A549 (cell line): Measurements from ENCODE around the gene CENPU. TPM values are rescaled to one million over a fixed set of nuclear protein-coding genes. Genes with fewer than 3 reads are reported as not detected.

ENCODE experiments used
- ATAC-seq, 2 experiments: fragments of 200-7000 bp in 1 of 2; fragments of >200 bp in 1 of 2; cut with Nextera tagmentation in 1 of 2; cut with Tn5 transposase in 1 of 2; 3 replicates each; pipeline versions ENCODE4 v1.8.0 to v1.9.1; 2018 to 2020; ENCODE audit warnings: mild to moderate bottlenecking in 1 of 2, moderate library complexity in 1 of 2
- CTCF ChIA-PET: fragments of 300-600 bp; sonication (Branson Sonifier 250); formaldehyde crosslinking; extraction: SDS; loops from one replicate; lab custom pipeline; 2021; ENCODE audit warnings: antibody characterized with exemption, inconsistent platforms; lab: Yijun Ruan, JAX
- POLR2A ChIA-PET: fragments of 350-600 bp; formaldehyde crosslinking; extraction: SDS; loops from one replicate; lab custom pipeline; 2021; ENCODE audit warnings: antibody characterized with exemption, inconsistent platforms; lab: Yijun Ruan, JAX
- DNase-seq, 2 experiments: peaks; one replicate each; pipeline versions ENCODE4 v3.0.0 to v3.0.0-alpha.2; 2011 to 2016; ENCODE audit warnings: low read depth in 1 of 2, low spot score in 1 of 2
- FAIRE-seq: peaks from 2 replicates; lab custom pipeline; 2011; peaks lifted over from hg19 to GRCh38; lab: Jason Lieb, UNC
- H3K27ac ChIP-seq, 2 experiments: fragments of >200 bp; sonication (Bioruptor Twin); formaldehyde crosslinking; 3 replicates each; pipeline ENCODE4 v1.5.1; 2016 to 2017
- H3K4me1 ChIP-seq: fragments of >200 bp; sonication (Bioruptor Twin); formaldehyde crosslinking; 3 replicates; pipeline ENCODE4 v1.6.1; 2016
- H3K4me2 ChIP-seq: fragments of >200 bp; sonication (Bioruptor Twin); formaldehyde crosslinking; 3 replicates; pipeline ENCODE4 v1.6.1; 2016
- H3K4me3 ChIP-seq: fragments of >200 bp; sonication (Bioruptor Twin); formaldehyde crosslinking; 3 replicates; pipeline ENCODE4 v1.5.1; 2016
- H3K9me3 ChIP-seq: fragments of >200 bp; sonication (Bioruptor Twin); formaldehyde crosslinking; 3 replicates; pipeline ENCODE4 v1.6.1; 2016
- ATOH8 ChIP-seq: fragments of 250-450 bp; sonication (Bioruptor Pico); IDR thresholded peaks from 2 replicates; pipeline ENCODE4 v1.5.0; 2020; ENCODE audit warnings: low read depth, mild to moderate bottlenecking, moderate library complexity
- BCL3 ChIP-seq: fragments of >200 bp; sonication (Bioruptor Twin); formaldehyde crosslinking; IDR thresholded peaks from 3 replicates; pipeline ENCODE4 v1.6.1; 2016
- CEBPB ChIP-seq, 2 experiments: fragments of >200 bp in 1 of 2; sonication (Bioruptor Twin) in 1 of 2; formaldehyde crosslinking in 1 of 2; IDR thresholded peaks; 2 replicates each; pipeline ENCODE4 v1.6.1; 2012 to 2016
- CTCF ChIP-seq: fragments of >200 bp; sonication (Bioruptor Twin); formaldehyde crosslinking; IDR thresholded peaks from 3 replicates; pipeline ENCODE4 v1.5.1; 2016
- E2F6 ChIP-seq: IDR thresholded peaks from 2 replicates; pipeline ENCODE4 v1.6.1; 2012; ENCODE audit warnings: low read depth, borderline replicate concordance
- EP300 ChIP-seq, 2 experiments: fragments of >200 bp; sonication (Bioruptor Twin); formaldehyde crosslinking; IDR thresholded peaks; 2 replicates in 1 of 2; 3 replicates in 1 of 2; pipeline ENCODE4 v1.6.1; 2016 to 2017
- ESRRA ChIP-seq: fragments of 150-350 bp; IDR thresholded peaks from 2 replicates; pipeline ENCODE4 v1.6.1; 2014; ENCODE audit warnings: mild to moderate bottlenecking, low read length, borderline replicate concordance
- FOSL2 ChIP-seq, 2 experiments: fragments of 450-650 bp in 1 of 2; fragments of >200 bp in 1 of 2; sonication (Bioruptor Twin) in 1 of 2; formaldehyde crosslinking; IDR thresholded peaks; 2 replicates each; pipeline versions ENCODE4 v1.5.0 to v1.6.1; 2016 to 2020; ENCODE audit warnings: mild to moderate bottlenecking in 1 of 2, moderate library complexity in 1 of 2
- GATA3 ChIP-seq: IDR thresholded peaks from 2 replicates; pipeline ENCODE4 v1.6.1; 2012; ENCODE audit warnings: borderline replicate concordance
- HDAC2 ChIP-seq: fragments of 200-600 bp; sonication (generic); IDR thresholded peaks from 2 replicates; pipeline ENCODE4 v1.6.1; 2016
- HEYL ChIP-seq: fragments of 250-450 bp; sonication (Bioruptor Pico); IDR thresholded peaks from 2 replicates; pipeline ENCODE4 v1.8.0; 2021; ENCODE audit warnings: mild to moderate bottlenecking, moderate library complexity
- HOXA7 ChIP-seq: fragments of 250-450 bp; sonication (Bioruptor Pico); IDR thresholded peaks from 2 replicates; pipeline ENCODE4 v1.5.0; 2020; ENCODE audit warnings: mild to moderate bottlenecking, moderate library complexity
- HOXB5 ChIP-seq: fragments of 250-450 bp; sonication (Bioruptor Pico); IDR thresholded peaks from 2 replicates; pipeline ENCODE4 v1.5.0; 2020; ENCODE audit warnings: mild to moderate bottlenecking, moderate library complexity
- JUNB ChIP-seq: fragments of >200 bp; sonication (Bioruptor Twin); formaldehyde crosslinking; IDR thresholded peaks from 2 replicates; pipeline ENCODE4 v1.6.1; 2016
- KDM1A ChIP-seq: fragments of 200-600 bp; sonication (generic); IDR thresholded peaks from 2 replicates; pipeline ENCODE4 v1.6.1; 2016; ENCODE audit warnings: low read depth, mild to moderate bottlenecking
- MAFK ChIP-seq: fragments of 450-650 bp; IDR thresholded peaks from 2 replicates; pipeline ENCODE4 v1.6.1; 2014; ENCODE audit not compliant: partially characterized antibody
- MYC ChIP-seq: IDR thresholded peaks from 2 replicates; pipeline ENCODE4 v1.6.1; 2012; ENCODE audit warnings: mild to moderate bottlenecking, inconsistent platforms, low read length, improper control_type of control experiment, borderline replicate concordance
- NR3C1 ChIP-seq: fragments of >200 bp; sonication (Bioruptor Twin); formaldehyde crosslinking; IDR thresholded peaks from 3 replicates; pipeline ENCODE4 v1.6.1; 2017
- POLR2A ChIP-seq: IDR thresholded peaks from 2 replicates; pipeline ENCODE4 v1.6.1; 2012; ENCODE audit warnings: mild to moderate bottlenecking, low read length
- POLR2AphosphoS2 ChIP-seq: conservative IDR thresholded peaks from 2 replicates; pipeline ENCODE4 v1.6.1; 2012; ENCODE audit warnings: low read length, improper control_type of control experiment, inconsistent platforms
- RAD21 ChIP-seq, 2 experiments: fragments of >200 bp in 1 of 2; sonication (Bioruptor Twin) in 1 of 2; formaldehyde crosslinking in 1 of 2; IDR thresholded peaks in 1 of 2; conservative IDR thresholded peaks in 1 of 2; 2 replicates in 1 of 2; 3 replicates in 1 of 2; pipeline ENCODE4 v1.6.1; 2012 to 2018; ENCODE audit warnings: inconsistent platforms in 1 of 2
- SMC3 ChIP-seq: fragments of >200 bp; sonication (Bioruptor Twin); formaldehyde crosslinking; IDR thresholded peaks from 3 replicates; pipeline ENCODE4 v1.6.1; 2018; ENCODE audit warnings: inconsistent platforms
- USF2 ChIP-seq: fragments of 450-650 bp; IDR thresholded peaks from 2 replicates; pipeline ENCODE4 v1.6.1; 2014; ENCODE audit warnings: antibody characterized with exemption
- ZFP36 ChIP-seq: fragments of 450-650 bp; IDR thresholded peaks from 2 replicates; pipeline ENCODE4 v1.6.1; 2014; ENCODE audit warnings: borderline replicate concordance; ENCODE audit not compliant: partially characterized antibody
- WGBS: methylation state at CpG from one replicate; pipeline ENCODE4 v1.1.6; 2017; ENCODE audit errors: missing lambda C conversion rate; 5-methylcytosine and 5-hydroxymethylcytosine counted together
- polyA plus RNA-seq, 4 experiments: library from polyadenylated mRNA; depleted of rRNA in 3 of 4; stranded (reverse); fragments of >200 nt; fragmentation: RNase III in 1 of 4; extraction: RNeasy Plus Mini Kit Qiagen cat#74134 plus additional on column Dnase treatment in 1 of 4; gene quantifications; 2 replicates in 3 of 4; 3 replicates in 1 of 4; pipeline ENCODE4 v1.2.3, GENCODE V29; 2011 to 2017

CENPU gene
- polyA plus RNA-seq, 2 of the 4 experiments (the other 2 are of a cell fraction): 22.9 to 28.4 TPM

- 31% methylated on average over 10 of the region's 10 CpGs for WGBS
- H3K4me3 ChIP-seq: no peak overlapping the region
- FAIRE-seq: no peak
Observed at GRCh38 chr4:184745831-184746795, 12.2 kb upstream of the CENPU start.

More at GRCh38 chr4:184745831-184746795, 12.2 kb upstream of the CENPU start:
- H3K9me3 ChIP-seq: no peaks in the 10 kb centered on the region
- CTCF ChIA-PET: interaction anchor here (0.6 to 2.3 kb wide), 39 partner anchors 9 to 1292 kb away, joined by 3 to 12 read pairs (median 3); partner anchors contain the start of gene CENPU
- H3K4me1 ChIP-seq: peaks cover 5% of the 10 kb centered on the region; the same call in 2 of the 3 replicates
- POLR2A ChIA-PET: interaction anchor here (0.6 to 1.0 kb wide), 3 partner anchors 12 to 397 kb away, joined by 3 to 4 read pairs (median 3); partner anchors contain the start of gene SLC25A4
- H3K27ac ChIP-seq: peak overlapping the region in 1 of 2 experiments; percentile 53; a peak in 1 of 6 replicates
- peak overlapping the region; percentile 32; the same call in 2 of the 3 replicates for H3K4me2 ChIP-seq
- TF ChIP-seq BCL3 (no peak), USF2 (no peak), MAFK (no peak), E2F6 (no peak), RAD21 (conservative IDR thresholded peaks at IDR 0.05 in 1 of 2, IDR thresholded peaks at IDR 0.05 in 1 of 2) (peak; percentile 78 to 83), CTCF (peak; percentile 73), ZFP36 (no peak), KDM1A (no peak), NR3C1 (no peak), HOXA7 (CRISPR knock-in tag) (no peak), JUNB (no peak), POLR2A (no peak), ATOH8 (no peak), MYC (no peak), EP300 (IDR thresholded peaks at IDR 0.05) (no peak), HEYL (CRISPR knock-in tag) (no peak), HDAC2 (no peak), CEBPB (IDR thresholded peaks at IDR 0.05) (no peak), SMC3 (peak; percentile 89), POLR2AphosphoS2 (no peak), ESRRA (no peak), GATA3 (no peak), FOSL2 (IDR thresholded peaks at IDR 0.05) (no peak), FOSL2 (CRISPR knock-in tag; IDR thresholded peaks at IDR 0.05) (no peak), HOXB5 (CRISPR knock-in tag) (no peak)
- ATAC-seq (peak; percentile 84 to 86; a peak in 5 of 6 replicates), DNase-seq (peak; percentile 59 to 73)
